IgD-negative memory B cell (primary cell): Measurements from ENCODE around the gene TMEM121. TPM values are rescaled to one million over a fixed set of nuclear protein-coding genes. Genes with fewer than 3 reads are reported as not detected.

Source experiments
- H3K27ac Mint-ChIP-seq, 3 donors: one replicate each; pipeline ENCODE4 v1.8.0; 2020 to 2022; ENCODE audit warnings: mild to moderate bottlenecking in 3 of 3, mixed read lengths in 3 of 3, moderate library complexity in 1 of 3
- H3K27me3 Mint-ChIP-seq: one replicate; pipeline ENCODE4 v1.8.0; 2021; ENCODE audit warnings: mixed read lengths
- H3K36me3 Mint-ChIP-seq: one replicate; pipeline ENCODE4 v1.8.0; 2020; ENCODE audit warnings: mild to moderate bottlenecking, mixed read lengths
- H3K4me1 Mint-ChIP-seq, 3 donors: one replicate each; pipeline ENCODE4 v1.8.0; 2020 to 2022; ENCODE audit warnings: mixed read lengths in 3 of 3, mild to moderate bottlenecking in 1 of 3
- H3K4me3 Mint-ChIP-seq, 4 donors: one replicate each; pipeline ENCODE4 v1.8.0; 2020 to 2022; ENCODE audit warnings: mild to moderate bottlenecking in 4 of 4, mixed read lengths in 4 of 4, moderate library complexity in 3 of 4
- H3K9me3 Mint-ChIP-seq, 3 donors: one replicate each; pipeline ENCODE4 v1.8.0; 2020 to 2021; ENCODE audit warnings: mixed read lengths in 3 of 3, mild to moderate bottlenecking in 1 of 3
- polyA plus RNA-seq: library from polyadenylated mRNA; unstranded; fragments of 300-500 nt; fragmentation: Illumina TruSeq; gene quantifications from one replicate; pipeline ENCODE4 v1.2.3, GENCODE V29; 2021

Gene TMEM121
- polyA plus RNA-seq, 1 donor from 2014 or later, result 5.5 TPM

DNA sequence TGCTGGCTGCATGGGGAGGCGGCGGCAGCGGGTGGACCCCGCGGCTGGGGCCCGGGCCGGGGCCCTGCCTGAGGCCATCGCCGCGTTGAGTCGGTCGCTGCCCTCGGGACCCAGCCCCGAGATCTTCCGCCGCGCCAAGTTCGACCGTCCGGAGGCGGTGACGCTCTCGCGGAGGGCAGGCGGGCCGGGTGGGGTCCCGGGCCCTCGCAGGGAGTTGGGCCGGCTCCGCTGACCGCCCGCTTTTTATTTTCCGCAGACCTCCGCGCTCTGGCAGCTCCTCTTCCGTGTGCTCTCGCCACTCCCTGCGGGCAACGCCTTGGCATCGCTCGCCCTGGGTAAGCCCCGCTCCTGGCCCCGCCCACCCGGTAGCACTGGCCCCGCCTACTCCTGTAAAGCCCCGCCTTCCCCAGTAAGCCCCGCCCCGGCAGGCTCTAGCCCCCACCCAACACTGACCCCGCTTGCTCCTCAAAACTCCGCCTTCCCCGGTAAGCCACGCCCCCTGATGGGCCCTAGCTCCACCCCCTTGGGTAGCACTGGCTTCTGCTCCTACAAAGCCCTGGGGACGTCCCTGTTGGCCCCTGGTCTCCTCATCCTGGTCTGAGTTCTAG, 34.9 kb upstream of the TMEM121 start:
- Mint-ChIP-seq H3K4me1 (peaks cover 2 to 12% (median 11%) of the 10 kb centered on the region in 3 donors), H3K4me3 (peak overlapping the region; percentile 82 to 94 (median 92)), H3K27ac (peak overlapping the region; percentile 89 to 98 (median 98)), H3K36me3 (peaks cover 2% of the 10 kb centered on the region), H3K9me3 (no peaks in the 10 kb centered on the region), H3K27me3 (no peaks in the 10 kb centered on the region)

DNA sequence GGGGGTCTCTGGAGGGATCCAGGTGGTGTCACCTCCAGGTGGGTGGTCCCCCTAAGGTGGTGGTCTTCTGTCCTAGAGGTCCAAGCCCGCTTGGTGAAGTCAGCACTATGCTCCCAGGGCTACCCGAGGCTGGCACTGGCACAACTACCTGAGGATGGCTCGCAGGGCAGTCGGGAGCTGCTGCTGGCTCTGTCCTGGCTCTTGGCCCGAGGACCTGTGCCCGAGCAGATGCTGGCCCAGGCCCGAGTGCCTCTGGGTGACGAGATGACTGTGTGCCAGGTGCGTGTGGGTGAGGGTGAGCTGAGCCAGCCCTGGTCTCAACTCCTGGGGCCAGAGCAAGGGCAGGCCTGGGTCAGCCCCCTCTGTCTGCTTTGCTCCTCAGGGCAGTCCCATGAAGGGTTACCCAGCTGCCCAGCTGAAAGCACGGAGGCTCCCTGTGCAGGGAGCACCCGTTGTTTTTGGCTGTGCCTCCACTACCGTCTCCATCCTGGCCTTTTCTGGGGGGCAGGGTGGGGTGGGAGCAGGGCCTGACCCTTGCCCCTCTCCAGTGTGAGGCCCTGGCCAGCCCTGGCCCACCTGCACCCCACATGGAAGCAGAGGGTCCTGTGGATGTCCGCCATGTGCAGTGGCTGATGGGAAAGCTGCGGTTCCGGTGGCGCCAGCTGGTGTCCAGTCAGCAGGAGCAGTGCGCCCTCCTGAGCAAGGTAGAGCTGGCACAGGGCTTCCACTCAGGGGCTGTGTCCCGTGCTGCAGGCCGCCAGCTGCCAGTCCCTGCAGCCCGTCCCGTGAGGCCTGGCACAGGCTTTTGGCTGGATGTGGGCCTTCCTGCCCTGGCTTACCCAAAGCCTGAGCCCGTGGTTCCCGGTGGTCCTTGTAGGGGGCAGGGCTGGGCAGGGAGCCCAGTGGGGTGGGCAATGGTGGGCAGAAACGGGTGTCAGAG, 34.1 kb upstream of the TMEM121 start:
- Mint-ChIP-seq H3K36me3 (peaks cover 2% of the 10 kb centered on the region), H3K27ac (peak overlapping the region; percentile 89 to 98 (median 93)), H3K9me3 (no peaks in the 10 kb centered on the region), H3K27me3 (no peaks in the 10 kb centered on the region), H3K4me3 (peak overlapping the region; percentile 82 to 94 (median 90)), H3K4me1 (peaks cover 2 to 11% (median 10%) of the 10 kb centered on the region in 3 donors)

DNA sequence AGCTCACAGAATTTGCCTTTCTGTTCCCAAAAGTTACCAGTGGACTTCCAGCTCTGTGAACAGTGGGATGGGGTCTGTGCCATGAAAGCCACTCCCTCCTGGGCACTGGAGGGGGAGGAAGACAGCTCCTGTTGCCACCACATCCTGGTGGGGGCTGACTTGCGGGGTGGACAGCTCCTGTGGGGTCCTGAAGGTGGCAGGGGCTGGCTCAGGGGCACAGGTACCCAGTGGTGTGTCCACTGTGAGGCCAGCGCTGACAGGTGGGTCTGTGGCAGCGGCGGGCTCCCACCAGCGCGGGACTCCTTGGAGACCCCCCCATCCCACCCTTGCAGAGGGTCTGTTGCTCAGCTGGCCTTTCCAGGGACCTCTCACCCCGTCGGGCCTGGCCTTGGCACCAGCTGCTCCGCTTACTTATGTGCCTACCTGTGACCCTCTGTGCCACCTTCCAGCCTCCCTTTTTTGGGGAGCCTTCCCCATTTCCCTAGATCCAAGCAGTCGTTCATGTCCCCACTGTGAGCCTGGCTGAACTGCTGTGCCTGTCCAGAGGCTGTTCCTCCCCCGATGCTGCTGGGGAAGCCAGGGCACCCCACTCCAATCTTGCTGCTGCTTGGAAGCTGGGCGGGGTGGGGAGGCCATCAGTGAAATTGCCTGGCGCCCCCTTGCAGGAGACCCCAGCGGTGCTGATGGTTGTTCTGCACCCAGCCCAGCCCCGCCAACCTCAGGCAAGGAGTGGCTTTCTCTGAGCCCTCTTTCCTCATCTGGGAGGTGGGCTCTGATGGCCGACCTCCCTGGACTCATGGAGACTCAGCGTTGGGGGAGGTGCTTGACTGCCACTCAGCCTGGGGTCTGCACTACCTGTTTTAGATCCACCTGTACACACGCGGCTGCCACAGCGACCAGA, 33.2 kb upstream of the TMEM121 start:
- Mint-ChIP-seq H3K27ac (peak overlapping the region in 1 of 3 donors; percentile 98), H3K4me3 (peak overlapping the region in 2 of 4 donors; percentile 39 to 56), H3K27me3 (no peaks in the 10 kb centered on the region), H3K9me3 (no peaks in the 10 kb centered on the region), H3K4me1 (peaks cover 2 to 11% (median 8%) of the 10 kb centered on the region in 3 donors), H3K36me3 (peaks cover 2% of the 10 kb centered on the region)

DNA sequence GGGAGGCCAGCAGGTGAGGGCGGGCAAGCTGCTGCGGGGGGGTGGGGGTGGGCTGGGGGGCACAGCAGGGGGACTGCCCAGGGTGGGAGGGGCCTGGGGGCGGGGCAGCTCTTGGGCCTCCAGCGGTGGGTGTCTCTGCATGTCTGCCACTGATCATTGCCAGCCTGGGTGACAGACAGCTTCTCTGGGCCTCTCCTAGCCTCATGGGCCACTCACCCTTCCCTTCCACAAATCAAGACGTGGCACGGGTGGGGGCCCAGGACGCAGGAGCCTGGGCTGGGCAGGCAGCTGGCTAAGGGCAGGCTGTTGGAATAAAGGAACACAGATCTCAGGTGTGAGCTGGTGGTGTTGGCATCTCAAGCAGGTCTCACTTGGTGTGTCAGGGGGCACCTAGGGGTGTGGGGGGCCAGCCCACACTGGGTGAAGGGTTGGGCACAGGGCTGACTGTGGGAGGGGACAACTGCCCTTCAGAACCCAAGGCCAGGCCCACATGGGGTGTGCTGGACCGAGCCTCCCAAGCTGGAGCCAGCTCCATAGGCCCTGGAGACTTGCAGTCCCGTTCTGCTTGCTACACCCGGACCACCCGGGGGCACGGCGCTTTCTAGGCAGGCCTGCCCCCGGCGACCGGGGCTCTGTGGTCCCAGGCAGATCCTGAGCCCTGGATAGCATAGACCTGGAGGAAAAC, 32.3 kb upstream of the TMEM121 start:
- H3K4me3 Mint-ChIP-seq, result peak overlapping the region in 2 of 4 donors; percentile 52 to 72

DNA sequence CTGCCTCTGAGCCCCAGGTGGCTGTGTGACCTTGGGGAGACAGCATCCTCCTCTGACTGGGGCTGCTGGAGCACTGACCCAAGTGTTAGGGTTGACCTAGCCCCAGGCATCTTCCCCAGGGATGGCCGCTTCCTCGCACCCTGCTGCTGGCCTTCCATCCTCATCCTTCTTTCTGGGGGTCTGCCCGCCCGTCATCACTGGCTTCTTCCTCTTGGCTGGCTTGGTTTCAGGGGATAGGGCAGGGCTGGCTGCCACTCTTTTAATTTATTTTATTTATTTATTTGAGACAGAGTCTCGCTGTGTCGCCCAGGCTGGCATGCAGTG, 31.8 kb upstream of the TMEM121 start:
- H3K27ac Mint-ChIP-seq, result peak overlapping the region in 1 of 3 donors; percentile 98
- no peaks in the 10 kb centered on the region for H3K27me3 Mint-ChIP-seq
- peaks cover 3% of the 10 kb centered on the region for H3K36me3 Mint-ChIP-seq
- H3K4me3 Mint-ChIP-seq, result peak overlapping the region in 1 of 4 donors; percentile 72
- H3K9me3 Mint-ChIP-seq, result no peaks in the 10 kb centered on the region
- peaks cover 1 to 8% (median 1%) of the 10 kb centered on the region in 3 donors for H3K4me1 Mint-ChIP-seq

More for the DNA sequence above, 32.3 kb upstream of the TMEM121 start:
- Mint-ChIP-seq H3K27me3 (no peaks in the 10 kb centered on the region), H3K9me3 (no peaks in the 10 kb centered on the region), H3K27ac (peak overlapping the region in 1 of 3 donors; percentile 98), H3K4me1 (peaks cover 2 to 11% (median 5%) of the 10 kb centered on the region in 3 donors), H3K36me3 (peaks cover 3% of the 10 kb centered on the region)

DNA sequence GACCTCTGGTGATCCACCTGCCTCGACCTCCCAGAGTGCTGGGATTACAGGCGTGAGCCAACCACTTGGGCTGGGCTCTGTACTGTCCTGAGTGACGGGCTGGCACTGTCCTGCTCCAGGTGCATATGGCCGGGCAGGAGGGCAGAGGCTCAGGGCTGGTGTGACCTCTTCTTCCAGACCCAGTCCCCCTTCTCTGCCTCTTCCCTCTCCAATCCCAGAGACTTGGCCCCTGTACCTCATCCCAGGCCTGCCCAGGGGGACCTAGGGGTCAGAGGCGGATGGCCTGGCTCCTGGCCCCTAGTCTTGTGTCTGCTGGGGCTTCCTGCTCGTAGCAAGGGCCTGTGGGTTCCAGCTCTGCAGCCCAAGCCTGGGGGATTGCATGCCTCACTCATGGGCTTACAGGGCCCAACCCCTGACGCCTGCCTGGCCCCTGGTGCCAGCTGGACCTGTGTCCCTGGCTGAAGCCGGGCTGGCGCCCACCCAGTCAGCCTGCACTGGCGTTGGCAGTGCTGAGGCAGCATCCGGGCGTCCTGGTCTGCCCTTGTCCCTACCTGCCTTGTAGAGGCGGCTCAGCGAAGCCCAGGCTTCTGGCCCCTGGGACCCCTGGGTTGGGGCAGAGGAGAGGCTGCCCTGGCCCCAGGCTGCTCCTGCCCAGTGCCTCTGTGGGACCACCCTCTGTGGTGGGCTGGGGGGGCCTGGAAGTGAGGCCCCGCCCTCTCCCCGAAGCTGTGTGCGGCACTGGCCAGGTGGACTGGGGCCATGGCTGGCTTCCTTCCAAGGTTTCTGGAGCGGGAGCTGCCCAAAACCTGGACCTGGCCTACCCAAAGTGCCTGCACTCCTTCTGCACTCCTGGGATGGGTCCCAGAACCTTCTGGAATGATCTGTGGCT, 31.0 kb upstream of the TMEM121 start:
- Mint-ChIP-seq H3K27me3 (no peaks in the 10 kb centered on the region), H3K9me3 (peaks cover 0 to 1% (median 0%) of the 10 kb centered on the region in 3 donors), H3K27ac (peak overlapping the region in 1 of 3 donors; percentile 98), H3K4me1 (peaks cover 0 to 5% (median 0%) of the 10 kb centered on the region in 3 donors), H3K36me3 (peaks cover 3% of the 10 kb centered on the region), H3K4me3 (peak overlapping the region in 2 of 4 donors; percentile 5 to 72)

DNA sequence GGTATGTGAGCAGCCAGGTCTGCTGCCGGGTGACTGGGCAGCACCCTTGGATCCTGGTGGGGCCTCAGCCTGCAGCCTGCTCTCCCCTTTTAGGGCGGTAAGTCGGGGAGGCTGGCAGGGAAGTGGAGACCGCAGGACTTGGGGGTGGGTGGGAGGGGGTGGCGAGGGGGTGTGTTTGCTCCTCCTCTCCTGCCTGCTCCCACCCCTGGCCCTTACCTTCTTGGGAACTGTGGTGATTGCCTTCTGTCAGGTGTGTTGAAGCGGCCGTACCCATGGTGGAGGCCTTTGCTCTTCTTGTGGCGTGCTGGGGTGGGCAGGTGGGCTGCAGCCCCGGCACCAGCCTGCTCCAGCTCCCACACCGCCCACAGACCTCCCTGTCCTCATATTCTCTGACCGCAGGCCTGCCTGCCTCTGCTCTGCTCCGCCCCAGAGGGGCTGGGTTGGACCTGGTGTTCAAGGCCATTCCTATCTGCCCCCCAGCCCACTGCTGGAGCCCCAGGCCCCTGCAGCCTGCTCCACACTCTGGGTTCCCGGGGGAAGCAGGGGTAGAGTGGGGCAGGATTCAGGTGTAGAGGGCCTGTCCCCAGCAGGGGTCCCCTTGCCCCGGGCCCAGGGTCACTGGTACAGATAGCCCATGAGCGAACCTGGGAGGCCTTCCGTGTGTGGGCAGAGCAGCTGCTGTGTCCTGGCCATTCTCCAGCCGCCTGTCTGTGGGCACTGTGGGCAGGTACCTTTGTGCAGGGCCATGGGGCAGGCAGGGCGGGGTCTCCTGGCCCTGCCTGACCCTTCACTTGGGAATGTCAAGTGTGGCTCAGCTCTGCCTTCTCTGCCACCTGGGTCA, 30.2 kb upstream of the TMEM121 start:
- Mint-ChIP-seq H3K4me3 (peak overlapping the region in 1 of 4 donors; percentile 67), H3K27ac (peak overlapping the region in 2 of 3 donors; percentile 87 to 90), H3K4me1 (no peaks in the 10 kb centered on the region), H3K9me3 (peaks cover 0 to 1% (median 0%) of the 10 kb centered on the region in 3 donors), H3K36me3 (peaks cover 3% of the 10 kb centered on the region), H3K27me3 (no peaks in the 10 kb centered on the region)

DNA sequence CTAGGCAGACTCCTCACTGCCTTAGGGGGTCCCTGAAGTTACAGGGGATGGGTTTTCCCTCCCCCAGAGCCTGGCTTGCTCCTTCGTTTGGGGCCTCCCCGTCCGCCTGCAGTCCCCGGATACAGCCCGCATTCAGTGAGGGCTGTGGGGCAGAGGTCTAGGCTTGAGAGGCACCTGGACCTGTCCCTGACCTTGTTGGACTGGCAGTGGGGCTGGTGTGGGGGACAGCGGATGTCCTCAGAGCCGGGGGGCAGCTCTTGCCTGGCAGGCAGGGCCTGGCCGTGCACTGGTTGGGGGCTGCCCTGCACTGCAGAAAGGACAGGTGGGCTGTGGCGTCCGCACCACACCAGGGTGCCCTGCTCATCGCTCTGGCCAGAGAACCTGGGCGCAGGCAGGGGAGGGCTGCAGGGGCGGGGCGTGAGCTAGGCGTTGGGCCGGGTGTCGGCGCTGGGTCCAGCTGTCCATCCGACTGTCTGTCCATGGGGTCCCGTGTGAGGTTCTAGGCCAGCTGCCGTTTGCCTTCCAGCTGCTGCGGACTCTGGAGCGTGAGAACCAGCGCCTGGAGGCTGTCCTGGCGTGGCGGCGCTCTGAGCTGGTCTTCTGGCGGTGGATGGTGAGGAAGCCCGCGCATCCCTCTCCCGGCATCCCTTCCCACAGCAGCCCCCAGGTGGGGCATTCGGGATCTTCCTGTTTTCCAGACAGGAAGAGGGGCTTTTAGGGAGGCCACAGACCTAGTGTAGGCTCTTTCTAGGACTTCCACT, 29.4 kb upstream of the TMEM121 start:
- Mint-ChIP-seq H3K4me1 (no peaks in the 10 kb centered on the region), H3K27me3 (no peaks in the 10 kb centered on the region), H3K4me3 (peak overlapping the region in 1 of 4 donors; percentile 67), H3K27ac (peak overlapping the region in 2 of 3 donors; percentile 73 to 87), H3K36me3 (peaks cover 3% of the 10 kb centered on the region), H3K9me3 (peaks cover 0 to 1% (median 0%) of the 10 kb centered on the region in 3 donors)

DNA sequence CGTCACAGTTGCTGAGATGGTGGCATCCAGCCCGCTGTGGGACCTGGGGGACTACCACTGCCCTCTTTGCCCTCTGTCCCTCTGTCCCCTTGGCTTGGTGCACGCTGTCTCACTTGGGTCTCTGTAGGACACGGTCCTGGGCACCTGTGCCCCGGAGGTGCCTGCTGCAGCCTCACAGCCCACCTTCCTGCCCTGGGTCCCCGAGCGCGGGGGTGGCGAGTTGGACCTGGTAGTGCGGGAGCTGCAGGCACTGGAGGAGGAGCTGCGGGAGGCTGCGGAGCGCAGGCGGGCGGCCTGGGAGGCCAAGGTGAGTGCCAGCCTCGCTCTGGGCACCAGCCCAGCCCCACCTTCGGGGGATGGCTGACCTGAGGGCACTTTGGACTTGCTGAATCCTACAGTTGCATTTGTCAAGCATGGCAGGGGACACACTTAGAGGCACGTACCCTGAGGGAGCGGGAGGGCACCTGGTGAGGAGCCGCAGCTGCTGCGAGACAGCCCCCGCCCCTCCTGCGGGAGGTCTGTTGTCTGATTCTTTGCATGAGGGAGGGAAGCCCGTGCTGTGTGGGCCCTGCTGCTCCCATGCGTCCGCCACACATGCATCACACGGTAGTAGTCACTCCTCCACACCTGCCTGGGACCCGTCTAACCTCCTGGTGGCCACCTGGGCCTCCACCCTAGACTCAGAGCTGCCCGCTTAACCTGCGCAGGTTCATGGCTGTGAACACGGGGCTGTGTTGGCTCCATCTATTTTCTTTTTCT, 28.5 kb upstream of the TMEM121 start:
- peaks cover 4% of the 10 kb centered on the region for H3K27me3 Mint-ChIP-seq
- peaks cover 0 to 1% (median 0%) of the 10 kb centered on the region in 3 donors for H3K9me3 Mint-ChIP-seq
- peak overlapping the region in 2 of 3 donors; percentile 73 to 87 for H3K27ac Mint-ChIP-seq
- H3K4me3 Mint-ChIP-seq, result peak overlapping the region in 2 of 4 donors; percentile 14 to 23
- peaks cover 0 to 1% (median 0%) of the 10 kb centered on the region in 3 donors for H3K4me1 Mint-ChIP-seq
- peaks cover 3% of the 10 kb centered on the region for H3K36me3 Mint-ChIP-seq

DNA sequence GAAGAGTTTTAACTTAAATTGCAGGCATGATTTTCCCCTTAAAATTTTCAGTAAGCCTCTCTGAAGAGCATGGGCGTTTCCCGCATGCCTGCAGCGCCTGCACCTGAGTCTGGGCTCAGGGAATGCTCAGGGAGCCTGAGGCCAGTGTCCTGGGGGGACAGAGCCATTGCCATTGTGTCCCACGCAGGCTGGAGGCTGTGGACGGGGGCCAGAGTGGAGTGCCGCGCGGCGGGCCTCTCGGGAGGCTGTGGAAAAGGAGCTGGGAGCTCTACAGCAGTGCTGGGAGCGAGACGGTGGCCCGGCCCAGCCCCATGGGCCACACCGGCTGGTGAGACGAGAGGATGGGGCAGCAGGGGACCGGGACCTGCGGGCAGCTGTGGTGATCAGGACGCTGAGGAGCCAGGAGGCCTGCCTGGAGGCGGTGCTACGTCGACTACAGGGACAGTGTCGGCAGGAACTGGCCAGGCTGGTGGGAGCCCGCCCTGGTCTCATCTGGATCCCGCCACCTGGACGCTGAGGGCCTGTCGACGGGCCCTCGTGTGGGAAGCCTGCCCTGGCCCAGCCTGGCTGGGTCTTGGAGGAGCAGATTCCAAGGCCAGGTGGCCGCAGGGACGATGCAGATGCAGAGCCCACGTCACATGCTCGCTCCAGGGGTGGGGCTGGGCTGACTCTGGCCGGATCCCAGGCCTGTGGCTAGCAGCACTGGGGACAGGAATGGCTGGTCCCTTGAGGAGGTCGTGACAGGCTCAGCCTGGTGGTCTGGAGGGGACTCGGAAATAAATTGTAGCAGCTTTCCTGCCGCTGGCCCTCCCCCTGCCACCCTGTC, 27.7 kb upstream of the TMEM121 start:
- H3K9me3 Mint-ChIP-seq, result peaks cover 0 to 1% (median 0%) of the 10 kb centered on the region in 3 donors
- peaks cover 4% of the 10 kb centered on the region for H3K27me3 Mint-ChIP-seq
- peak overlapping the region in 1 of 3 donors; percentile 87 for H3K27ac Mint-ChIP-seq
- peaks cover 3% of the 10 kb centered on the region for H3K36me3 Mint-ChIP-seq
- H3K4me1 Mint-ChIP-seq, result peaks cover 0 to 1% (median 0%) of the 10 kb centered on the region in 3 donors
- H3K4me3 Mint-ChIP-seq, result peak overlapping the region in 1 of 4 donors; percentile 53
